A549 (cell line): ENCODE data around the gene CGRRF1. TPM values are rescaled to one million over a fixed set of nuclear protein-coding genes. Genes with fewer than 3 reads are reported as not detected.

Experiments
- ATAC-seq, 2 experiments: fragments of 200-7000 bp in 1 of 2; fragments of >200 bp in 1 of 2; cut with Nextera tagmentation in 1 of 2; cut with Tn5 transposase in 1 of 2; 3 replicates each; pipeline versions ENCODE4 v1.8.0 to v1.9.1; 2018 to 2020; ENCODE audit warnings: mild to moderate bottlenecking in 1 of 2, moderate library complexity in 1 of 2
- CTCF ChIA-PET: fragments of 300-600 bp; sonication (Branson Sonifier 250); formaldehyde crosslinking; extraction: SDS; loops from one replicate; lab custom pipeline; 2021; ENCODE audit warnings: antibody characterized with exemption, inconsistent platforms; lab: Yijun Ruan, JAX
- POLR2A ChIA-PET: fragments of 350-600 bp; formaldehyde crosslinking; extraction: SDS; loops from one replicate; lab custom pipeline; 2021; ENCODE audit warnings: antibody characterized with exemption, inconsistent platforms; lab: Yijun Ruan, JAX
- DNase-seq, 2 experiments: peaks; one replicate each; pipeline versions ENCODE4 v3.0.0 to v3.0.0-alpha.2; 2011 to 2016; ENCODE audit warnings: low read depth in 1 of 2, low spot score in 1 of 2
- FAIRE-seq: peaks from 2 replicates; lab custom pipeline; 2011; peaks lifted over from hg19 to GRCh38; lab: Jason Lieb, UNC
- H3K27ac ChIP-seq, 2 experiments: fragments of >200 bp; sonication (Bioruptor Twin); formaldehyde crosslinking; 3 replicates each; pipeline ENCODE4 v1.5.1; 2016 to 2017
- H3K4me1 ChIP-seq: fragments of >200 bp; sonication (Bioruptor Twin); formaldehyde crosslinking; 3 replicates; pipeline ENCODE4 v1.6.1; 2016
- H3K4me2 ChIP-seq: fragments of >200 bp; sonication (Bioruptor Twin); formaldehyde crosslinking; 3 replicates; pipeline ENCODE4 v1.6.1; 2016
- H3K4me3 ChIP-seq: fragments of >200 bp; sonication (Bioruptor Twin); formaldehyde crosslinking; 3 replicates; pipeline ENCODE4 v1.5.1; 2016
- H3K9me3 ChIP-seq: fragments of >200 bp; sonication (Bioruptor Twin); formaldehyde crosslinking; 3 replicates; pipeline ENCODE4 v1.6.1; 2016
- ATOH8 ChIP-seq: fragments of 250-450 bp; sonication (Bioruptor Pico); IDR thresholded peaks from 2 replicates; pipeline ENCODE4 v1.5.0; 2020; ENCODE audit warnings: low read depth, mild to moderate bottlenecking, moderate library complexity
- BCL3 ChIP-seq: fragments of >200 bp; sonication (Bioruptor Twin); formaldehyde crosslinking; IDR thresholded peaks from 3 replicates; pipeline ENCODE4 v1.6.1; 2016
- BHLHE40 ChIP-seq: IDR thresholded peaks from 2 replicates; pipeline ENCODE4 v1.6.1; 2012; ENCODE audit warnings: low read depth, low read length, inconsistent platforms
- CHD2 ChIP-seq: fragments of 150-350 bp; IDR thresholded peaks from 2 replicates; pipeline ENCODE4 v1.6.1; 2014; ENCODE audit warnings: low read length; ENCODE audit not compliant: partially characterized antibody
- EHMT2 ChIP-seq: fragments of 200-600 bp; sonication (generic); IDR thresholded peaks from 2 replicates; pipeline ENCODE4 v1.6.1; 2016; ENCODE audit warnings: antibody characterized with exemption, low read depth, mild to moderate bottlenecking, moderate library complexity
- EP300 ChIP-seq, 2 experiments: fragments of >200 bp; sonication (Bioruptor Twin); formaldehyde crosslinking; IDR thresholded peaks; 2 replicates in 1 of 2; 3 replicates in 1 of 2; pipeline ENCODE4 v1.6.1; 2016 to 2017
- HMGXB4 ChIP-seq: fragments of 250-450 bp; sonication (Bioruptor Pico); IDR thresholded peaks from 2 replicates; pipeline ENCODE4 v1.5.0; 2021; ENCODE audit warnings: mild to moderate bottlenecking, moderate library complexity, borderline replicate concordance
- HOXA7 ChIP-seq: fragments of 250-450 bp; sonication (Bioruptor Pico); IDR thresholded peaks from 2 replicates; pipeline ENCODE4 v1.5.0; 2020; ENCODE audit warnings: mild to moderate bottlenecking, moderate library complexity
- JUNB ChIP-seq: fragments of >200 bp; sonication (Bioruptor Twin); formaldehyde crosslinking; IDR thresholded peaks from 2 replicates; pipeline ENCODE4 v1.6.1; 2016
- KDM1A ChIP-seq: fragments of 200-600 bp; sonication (generic); IDR thresholded peaks from 2 replicates; pipeline ENCODE4 v1.6.1; 2016; ENCODE audit warnings: low read depth, mild to moderate bottlenecking
- MAZ ChIP-seq: fragments of 150-350 bp; IDR thresholded peaks from 2 replicates; pipeline ENCODE4 v1.6.1; 2014; ENCODE audit warnings: antibody characterized with exemption, low read depth, low read length, borderline replicate concordance
- NR3C1 ChIP-seq: fragments of >200 bp; sonication (Bioruptor Twin); formaldehyde crosslinking; IDR thresholded peaks from 3 replicates; pipeline ENCODE4 v1.6.1; 2017
- PBX3 ChIP-seq: IDR thresholded peaks from 2 replicates; pipeline ENCODE4 v1.6.1; 2012
- POLR2A ChIP-seq: IDR thresholded peaks from 2 replicates; pipeline ENCODE4 v1.6.1; 2012; ENCODE audit warnings: mild to moderate bottlenecking, low read length
- RAD21 ChIP-seq, 2 experiments: fragments of >200 bp in 1 of 2; sonication (Bioruptor Twin) in 1 of 2; formaldehyde crosslinking in 1 of 2; IDR thresholded peaks in 1 of 2; conservative IDR thresholded peaks in 1 of 2; 2 replicates in 1 of 2; 3 replicates in 1 of 2; pipeline ENCODE4 v1.6.1; 2012 to 2018; ENCODE audit warnings: inconsistent platforms in 1 of 2
- REST ChIP-seq: fragments of 200-600 bp; sonication (generic); IDR thresholded peaks from 2 replicates; pipeline ENCODE4 v1.6.1; 2016; ENCODE audit warnings: antibody characterized with exemption, mild to moderate bottlenecking, moderate library complexity
- SREBF2 ChIP-seq: fragments of 450-650 bp; IDR thresholded peaks from 2 replicates; pipeline ENCODE4 v1.6.1; 2014; ENCODE audit warnings: mild to moderate bottlenecking, moderate library complexity
- ZC3H11A ChIP-seq: fragments of 450-650 bp; IDR thresholded peaks from 2 replicates; pipeline ENCODE4 v1.6.1; 2014; ENCODE audit warnings: antibody characterized with exemption, mild to moderate bottlenecking
- WGBS: methylation state at CpG from one replicate; pipeline ENCODE4 v1.1.6; 2017; ENCODE audit errors: missing lambda C conversion rate; 5-methylcytosine and 5-hydroxymethylcytosine counted together
- polyA plus RNA-seq, 4 experiments: library from polyadenylated mRNA; depleted of rRNA in 3 of 4; stranded (reverse); fragments of >200 nt; fragmentation: RNase III in 1 of 4; extraction: RNeasy Plus Mini Kit Qiagen cat#74134 plus additional on column Dnase treatment in 1 of 4; gene quantifications; 2 replicates in 3 of 4; 3 replicates in 1 of 4; pipeline ENCODE4 v1.2.3, GENCODE V29; 2011 to 2017

CGRRF1 gene
- polyA plus RNA-seq, 2 of the 4 experiments (the other 2 are of a cell fraction): 15.8 to 35.4 TPM

- CTCF ChIA-PET: interaction anchor here (0.6 to 4.9 kb wide), 5 partner anchors 9 to 224 kb away, joined by 3 to 28 read pairs (median 6); no protein-coding TSS in a partner anchor
Measured at GRCh38 chr14:54549862-54550261, 40.2 kb downstream of the CGRRF1 start.

GRCh38 chr14:54550514-54550913, 40.8 kb downstream of the CGRRF1 start:
- no peak for FAIRE-seq
- no peak overlapping the region for H3K4me3 ChIP-seq
- no peak for TF ChIP-seq POLR2A
- TF ChIP-seq HOXA7: no peak
- no peak for TF ChIP-seq PBX3
- TF ChIP-seq BCL3: no peak
- TF ChIP-seq KDM1A: no peak
- no peak for TF ChIP-seq EP300 (IDR thresholded peaks at IDR 0.05)
- no peak for TF ChIP-seq ATOH8 (CRISPR knock-in tag)
- TF ChIP-seq HMGXB4 (CRISPR knock-in tag): no peak
- no peak for DNase-seq
- WGBS: 39% methylated on average over 1 of the region's 1 CpG
- ATAC-seq: no peak
- no peaks in the 10 kb centered on the region for H3K4me1 ChIP-seq
- ChIA-PET CTCF (interaction anchor here (1.0 to 4.9 kb wide), 7 partner anchors 9 to 255 kb away, joined by 3 to 28 read pairs (median 5); no protein-coding TSS in a partner anchor), POLR2A (no interaction called here)
- H3K27ac ChIP-seq: no peak overlapping the region
- no peaks in the 10 kb centered on the region for H3K9me3 ChIP-seq
- H3K4me2 ChIP-seq: no peak overlapping the region

More at GRCh38 chr14:54549862-54550261, 40.2 kb downstream of the CGRRF1 start:
- no peak for FAIRE-seq
- 58% methylated on average over 3 of the region's 3 CpGs for whole genome bisulfite sequencing
- POLR2A ChIA-PET: no interaction called here
- no peak overlapping the region for H3K27ac ChIP-seq
- TF ChIP-seq NR3C1: no peak
- no peak for TF ChIP-seq ZC3H11A
- TF ChIP-seq MAZ: no peak
- TF ChIP-seq BHLHE40: no peak
- TF ChIP-seq EHMT2: peak; percentile 67; the same call in 1 of the 2 replicates
- peak; percentile 86 for TF ChIP-seq REST
- TF ChIP-seq RAD21 (conservative IDR thresholded peaks at IDR 0.05 in 1 of 2, IDR thresholded peaks at IDR 0.05 in 1 of 2): no peak
- no peak for TF ChIP-seq JUNB
- no peak for TF ChIP-seq CHD2
- no peak for TF ChIP-seq SREBF2
- no peak for TF ChIP-seq PBX3
- 0 out of 6 replicates have a peak, but pooled peaks of 1 of the 2 experiments have one; percentile 34 for ATAC-seq
- H3K4me3 ChIP-seq: no peak overlapping the region
- no peak overlapping the region for H3K4me2 ChIP-seq
- no peak for DNase-seq
- no peaks in the 10 kb centered on the region for H3K4me1 ChIP-seq
- H3K9me3 ChIP-seq: no peaks in the 10 kb centered on the region
